HG03039 (cell line): ENCODE results near the gene CPA5.

Experiments used
- ATAC-seq: cut with Tn5 transposase; IDR thresholded peaks from one replicate; pipeline ENCODE4 v1.9.1; 2021; ENCODE audit warnings: mild to moderate bottlenecking, moderate library complexity; ENCODE audit not compliant: unreplicated experiment

CPA5 gene

DNA sequence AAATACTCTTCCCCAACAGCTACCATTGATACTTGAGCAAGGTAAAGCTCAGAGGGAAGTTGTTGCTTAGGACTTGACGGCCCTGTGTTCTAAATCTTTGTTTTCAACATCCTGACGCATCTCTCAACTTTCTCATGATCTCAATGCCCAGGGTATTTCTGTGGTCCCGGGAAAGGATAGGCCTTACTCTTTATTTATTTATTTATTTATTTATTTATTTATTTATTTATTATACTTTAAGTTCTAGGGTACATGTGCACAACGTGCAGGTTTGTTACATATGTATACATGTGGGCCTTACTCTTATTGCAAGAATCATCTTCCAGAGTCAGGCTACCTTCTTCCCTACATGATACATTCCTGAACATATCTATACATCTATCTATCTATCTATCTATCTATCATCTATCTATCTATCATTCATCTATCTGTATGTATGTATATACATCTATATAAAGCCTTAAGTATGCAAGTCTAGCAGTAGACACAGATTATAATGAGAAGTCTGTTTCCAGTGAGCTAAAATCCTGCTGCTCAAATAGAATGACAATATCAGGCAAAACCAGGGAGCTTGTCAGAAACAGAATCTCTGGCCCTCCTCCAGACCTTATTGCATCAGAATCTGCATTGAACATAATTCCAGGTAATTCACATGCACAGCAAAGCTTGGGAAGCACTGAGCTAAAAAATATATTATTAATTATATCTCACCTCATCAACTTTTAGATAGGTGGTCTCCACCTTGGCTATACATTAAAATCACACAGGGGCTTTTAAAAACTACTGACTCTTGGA lies 12.2 kb upstream of the CPA5 start:
- ATAC-seq, result no peak

GRCh38 chr7:130333832-130334231 lies 10.8 kb upstream of the CPA5 start:
- no peak for ATAC-seq

DNA sequence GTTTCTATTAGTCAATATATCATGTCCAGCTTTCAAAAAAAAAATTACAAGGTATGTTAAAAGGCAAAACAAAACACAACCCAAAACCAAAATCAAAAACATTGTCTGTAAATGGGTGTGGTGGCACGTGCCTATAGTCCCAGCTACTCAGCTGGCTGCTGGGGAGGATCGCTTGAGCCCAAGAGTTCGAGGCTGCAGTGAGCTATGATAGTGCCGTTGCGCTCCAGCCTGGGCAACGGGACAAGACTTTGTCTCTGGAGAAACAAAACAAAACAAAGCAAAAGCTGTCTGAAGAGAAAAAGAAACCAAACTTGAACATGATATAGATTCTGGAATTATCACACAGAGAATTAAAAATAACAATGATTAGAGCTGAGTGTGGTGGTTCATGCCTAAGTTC lies 10.3 kb upstream of the CPA5 start:
- no peak for ATAC-seq

- no peak for ATAC-seq
Observed at GRCh38 chr7:130337410-130337971, 7.1 kb upstream of the CPA5 start.

DNA sequence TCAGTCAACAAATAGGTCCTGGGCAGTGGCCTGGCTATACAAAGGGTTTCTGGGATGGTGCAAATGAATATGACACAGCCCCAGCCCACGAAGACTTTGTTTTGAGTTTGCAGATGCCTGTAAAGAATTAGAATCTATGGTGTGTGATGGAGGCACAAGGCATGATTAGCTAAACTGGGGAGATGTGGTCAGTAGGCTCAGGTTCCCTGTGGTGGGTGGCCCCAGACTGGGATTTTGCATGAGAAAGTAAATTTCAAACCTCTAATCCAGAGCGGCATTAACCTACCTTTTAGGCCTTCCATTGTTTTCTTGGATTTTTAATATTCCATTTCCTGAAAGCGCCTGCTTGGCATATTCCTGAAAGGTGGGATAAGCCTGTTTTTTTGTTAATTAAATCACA lies 6.4 kb upstream of the CPA5 start:
- no peak for ATAC-seq

GRCh38 chr7:130341882-130342281 lies 2.7 kb upstream of the CPA5 start:
- no peak for ATAC-seq

GRCh38 chr7:130342701-130343380 lies 1.8 kb upstream of the CPA5 start:
- no peak for ATAC-seq

GRCh38 chr7:130345136-130345535 lies 520 bp downstream of the CPA5 start:
- ATAC-seq, result no peak

DNA sequence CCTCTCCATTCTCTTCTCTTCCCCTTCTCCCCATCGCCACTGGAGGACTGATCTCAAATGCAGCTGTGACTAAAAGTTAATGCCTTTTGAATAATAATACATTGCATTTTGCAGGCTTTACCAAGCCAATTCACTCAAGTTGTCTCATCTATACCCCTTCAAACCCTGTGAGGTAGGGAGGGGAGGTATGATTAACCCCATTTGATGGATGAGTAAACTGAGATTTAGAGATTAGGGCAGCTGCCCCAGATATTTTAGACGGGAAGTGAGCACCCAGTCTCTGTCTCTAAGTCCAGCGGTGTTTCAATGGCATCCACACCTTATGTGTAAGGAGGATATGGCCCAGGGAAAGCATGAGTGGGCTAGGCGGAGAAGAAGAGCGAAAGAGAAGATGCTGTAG lies 1.1 kb downstream of the CPA5 start:
- no peak for ATAC-seq

- ATAC-seq, result no peak
Observed at GRCh38 chr7:130346177-130346905, 1.7 kb downstream of the CPA5 start.

DNA sequence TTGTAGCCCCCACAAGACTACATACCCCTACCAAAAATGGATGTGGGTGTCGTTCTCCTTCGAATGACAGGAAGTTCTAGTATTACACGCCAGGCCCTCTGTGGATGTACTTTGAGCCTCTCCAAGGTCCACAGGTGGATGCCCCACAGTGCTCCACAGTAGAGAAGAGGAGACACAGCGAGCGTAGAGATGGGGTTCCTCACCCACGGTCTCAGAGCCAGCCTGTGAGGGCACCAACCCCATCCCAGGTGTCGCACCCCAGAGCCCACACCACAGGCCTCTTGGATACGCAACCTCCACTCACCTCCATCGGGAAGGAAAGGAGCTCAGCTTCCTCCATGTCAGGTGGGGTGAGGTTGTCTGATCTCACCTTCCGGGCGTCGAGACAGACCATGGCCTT lies 2.3 kb downstream of the CPA5 start:
- ATAC-seq, result no peak

GRCh38 chr7:130349911-130350782 lies 5.5 kb downstream of the CPA5 start:
- ATAC-seq, result no peak

DNA sequence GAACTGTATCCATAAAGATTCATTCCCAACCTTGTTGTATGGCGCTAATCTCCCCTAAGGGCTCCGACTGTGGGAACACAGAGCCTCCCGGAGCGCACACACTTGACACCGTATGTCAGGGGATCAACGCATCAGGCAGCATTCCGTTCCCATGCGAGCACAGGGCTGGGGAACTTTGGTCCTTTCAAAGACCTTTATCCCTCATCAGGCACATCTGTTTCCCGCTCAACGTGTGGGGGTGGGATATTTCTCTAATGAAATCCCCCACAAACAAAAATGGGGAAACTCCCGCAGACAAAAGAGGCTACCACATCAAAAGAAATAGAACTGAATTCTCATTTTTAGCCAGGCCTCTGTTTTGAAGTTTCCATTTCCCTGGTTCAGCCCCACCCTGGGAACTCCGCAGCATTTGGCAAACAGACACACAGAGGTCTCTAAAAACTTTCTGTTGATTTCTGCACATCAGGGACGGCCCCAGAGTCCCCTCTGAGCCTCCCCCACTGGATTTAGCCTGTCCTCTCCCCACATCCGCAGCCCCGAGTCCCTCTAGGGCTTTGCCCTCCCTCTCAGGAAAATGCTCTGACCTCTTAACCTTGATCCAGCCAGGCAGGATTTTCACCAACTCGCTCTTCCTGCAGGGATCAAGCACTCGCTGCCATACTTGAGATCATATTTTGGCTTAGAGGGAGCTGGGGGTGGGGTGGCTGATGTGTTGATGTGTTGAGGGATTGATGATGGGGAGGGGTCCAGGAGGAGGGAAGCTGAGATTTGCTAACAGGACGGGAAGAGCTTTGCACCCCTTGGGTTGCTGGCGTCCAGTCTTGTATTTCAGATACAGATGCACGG lies 6.6 kb downstream of the CPA5 start:
- ATAC-seq, result no peak

GRCh38 chr7:130351791-130352090 lies 7.1 kb downstream of the CPA5 start:
- no peak for ATAC-seq

DNA sequence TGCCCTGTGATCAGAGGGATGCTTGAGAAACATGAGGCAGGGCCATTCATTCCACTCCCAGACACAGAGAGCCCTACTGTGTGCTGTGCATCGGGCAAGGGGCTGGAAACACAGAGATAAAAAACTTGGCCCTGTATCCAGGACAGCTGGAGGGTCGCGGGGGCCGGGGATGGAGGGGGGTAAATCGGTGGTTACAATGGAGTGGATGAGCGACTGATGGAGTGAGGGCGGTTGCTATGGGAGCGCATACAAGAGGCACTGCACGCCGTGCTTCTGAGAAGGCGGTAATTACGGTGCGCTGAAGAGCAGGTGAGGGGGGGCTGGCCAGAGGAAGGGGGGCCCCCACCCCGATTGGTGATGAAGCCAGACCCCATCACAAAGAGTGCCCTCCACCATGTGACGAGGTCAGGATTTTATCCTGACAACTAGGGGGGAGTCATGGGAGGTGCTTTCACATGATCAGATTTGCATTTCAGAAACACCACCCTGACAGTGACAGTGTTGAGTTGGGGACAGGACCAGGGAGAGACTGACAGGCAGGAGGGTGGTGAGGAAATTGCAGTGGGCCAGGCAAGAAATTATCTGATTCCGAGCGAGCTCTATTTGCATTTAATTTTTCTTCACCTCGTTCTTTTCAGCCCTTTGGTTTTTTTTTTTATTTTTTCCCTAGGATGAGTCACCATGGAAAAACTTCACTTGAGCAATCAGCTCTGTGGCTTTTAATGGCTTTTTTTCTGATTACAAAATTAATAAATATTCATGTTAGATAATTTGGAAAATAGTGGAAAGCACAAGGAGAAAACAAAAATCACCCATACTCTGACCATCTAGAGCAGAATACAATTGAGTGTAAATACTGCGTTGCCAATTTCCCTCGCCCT lies 7.8 kb downstream of the CPA5 start:
- no peak for ATAC-seq

GRCh38 chr7:130353196-130353595 lies 8.6 kb downstream of the CPA5 start:
- ATAC-seq, result no peak

- ATAC-seq, result no peak
Observed at GRCh38 chr7:130356121-130356875, 11.7 kb downstream of the CPA5 start.
